22Rv1 (cell line): Measurements from ENCODE around the gene APBA2.

Source experiments
- CTCF ChIP-seq: fragments of 450-650 bp; IDR thresholded peaks from 2 replicates; pipeline ENCODE4 v1.5.1; 2017; ENCODE audit warnings: mild to moderate bottlenecking
- ZFX ChIP-seq: fragments of 450-650 bp; IDR thresholded peaks from 2 replicates; pipeline ENCODE4 v1.6.1; 2017; ENCODE audit warnings: antibody characterized with exemption, borderline replicate concordance

- no peak for TF ChIP-seq CTCF
- TF ChIP-seq ZFX = no peak
Measured at GRCh38 chr15:29062179-29062591, 176.4 kb downstream of the APBA2 start.
